Gastrocnemius medialis (tissue), 4 donors: ENCODE measurements around the gene CDRT4.

ENCODE experiments used
- CTCF ChIP-seq, 5 experiments: fragments of 450-650 bp in 3 of 5; fragments of 200-600 bp in 2 of 5; sonication (generic) in 2 of 5; IDR thresholded peaks in 4 of 5; conservative IDR thresholded peaks in 1 of 5; 1 replicate in 4 of 5; 2 replicates in 1 of 5; pipeline ENCODE4 v1.5.1; 2016 to 2019; ENCODE audit warnings: antibody characterized with exemption in 5 of 5, mild to moderate bottlenecking in 3 of 5, moderate library complexity in 3 of 5
- POLR2A ChIP-seq, 2 donors: fragments of 450-650 bp; IDR thresholded peaks; one replicate each; pipeline ENCODE4 v1.6.1; 2017; ENCODE audit warnings: antibody characterized with exemption in 2 of 2, mild to moderate bottlenecking in 2 of 2, moderate library complexity in 2 of 2

DNA sequence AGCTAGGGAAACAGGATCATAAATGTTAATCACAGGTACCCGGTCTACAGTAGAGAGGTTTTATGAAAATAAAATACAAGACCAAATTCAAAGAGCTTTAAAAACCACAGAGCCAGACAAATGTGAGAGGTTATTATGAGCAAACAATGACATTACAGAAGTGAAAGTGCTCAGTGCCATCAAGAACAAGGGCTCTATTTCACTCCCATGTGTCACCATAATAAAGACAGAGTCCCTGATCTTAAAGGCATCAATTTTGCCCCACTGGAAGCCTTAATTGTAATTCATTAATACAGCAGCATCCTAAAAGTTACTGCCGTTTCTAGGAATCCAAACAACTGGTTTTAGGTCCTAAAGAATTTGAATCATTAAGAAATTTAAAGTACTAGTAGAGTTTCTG is 43.7 kb upstream of the CDRT4 start:
- TF ChIP-seq CTCF (IDR thresholded peaks at IDR 0.05 in 4 of 5, conservative IDR thresholded peaks at IDR 0.05 in 1 of 5) (no peak), POLR2A (IDR thresholded peaks at IDR 0.05) (no peak)
